Esophagus muscularis mucosa (tissue), 4 donors: Measurements from ENCODE around the gene FAT1.

Experiments
- EP300 ChIP-seq: sonication (generic); formaldehyde crosslinking; IDR thresholded peaks from one replicate; pipeline ENCODE4 v1.6.1; 2017; ENCODE audit warnings: antibody characterized with exemption
- POLR2A ChIP-seq: fragments of 450-650 bp; IDR thresholded peaks from one replicate; pipeline ENCODE4 v1.6.1; 2017; ENCODE audit warnings: antibody characterized with exemption, moderate library complexity, mild to moderate bottlenecking, low read depth
- POLR2AphosphoS5 ChIP-seq, 2 donors: sonication (generic); formaldehyde crosslinking; IDR thresholded peaks; one replicate each; pipeline ENCODE4 v1.6.1; 2017; ENCODE audit warnings: antibody characterized with exemption in 2 of 2
- TF ChIP-seq, protein P1 (sequence below), 3 experiments: fragments of 200-600 bp in 2 of 3; fragments of 450-650 bp in 1 of 3; sonication (generic) in 2 of 3; IDR thresholded peaks; one replicate each; pipeline ENCODE4 v1.5.1; 2017 to 2019; ENCODE audit warnings: antibody characterized with exemption in 3 of 3, mild to moderate bottlenecking in 2 of 3, moderate library complexity in 1 of 3

DNA sequence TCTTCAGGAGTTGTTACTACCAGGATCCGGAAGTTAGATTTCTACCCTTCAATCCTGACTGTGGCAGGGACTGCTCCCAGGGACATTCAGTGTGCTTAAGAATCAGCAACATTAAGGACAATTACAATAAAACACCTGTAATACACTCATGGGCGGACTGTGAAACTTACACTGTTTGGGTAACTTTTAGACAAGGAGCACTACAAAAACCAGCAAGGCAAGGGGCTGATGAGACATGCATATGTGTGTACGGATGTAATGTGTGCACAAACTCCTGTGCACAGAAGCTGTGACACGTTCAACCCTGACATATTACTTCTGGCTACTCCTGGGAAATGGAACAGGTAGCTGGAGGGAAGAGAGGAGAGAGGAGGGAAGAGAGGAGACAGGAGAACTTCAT, 75.8 kb downstream of the FAT1 start:
- TF ChIP-seq, protein P1, sequence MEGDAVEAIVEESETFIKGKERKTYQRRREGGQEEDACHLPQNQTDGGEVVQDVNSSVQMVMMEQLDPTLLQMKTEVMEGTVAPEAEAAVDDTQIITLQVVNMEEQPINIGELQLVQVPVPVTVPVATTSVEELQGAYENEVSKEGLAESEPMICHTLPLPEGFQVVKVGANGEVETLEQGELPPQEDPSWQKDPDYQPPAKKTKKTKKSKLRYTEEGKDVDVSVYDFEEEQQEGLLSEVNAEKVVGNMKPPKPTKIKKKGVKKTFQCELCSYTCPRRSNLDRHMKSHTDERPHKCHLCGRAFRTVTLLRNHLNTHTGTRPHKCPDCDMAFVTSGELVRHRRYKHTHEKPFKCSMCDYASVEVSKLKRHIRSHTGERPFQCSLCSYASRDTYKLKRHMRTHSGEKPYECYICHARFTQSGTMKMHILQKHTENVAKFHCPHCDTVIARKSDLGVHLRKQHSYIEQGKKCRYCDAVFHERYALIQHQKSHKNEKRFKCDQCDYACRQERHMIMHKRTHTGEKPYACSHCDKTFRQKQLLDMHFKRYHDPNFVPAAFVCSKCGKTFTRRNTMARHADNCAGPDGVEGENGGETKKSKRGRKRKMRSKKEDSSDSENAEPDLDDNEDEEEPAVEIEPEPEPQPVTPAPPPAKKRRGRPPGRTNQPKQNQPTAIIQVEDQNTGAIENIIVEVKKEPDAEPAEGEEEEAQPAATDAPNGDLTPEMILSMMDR (IDR thresholded peaks at IDR 0.05), result no peak
- no peak for TF ChIP-seq POLR2A
- TF ChIP-seq EP300, result no peak
- TF ChIP-seq POLR2AphosphoS5 (IDR thresholded peaks at IDR 0.05), result no peak
